HFFc6 (cell line): ENCODE data around the gene ATP2B2. TPM values are rescaled to one million over a fixed set of nuclear protein-coding genes. Genes with fewer than 3 reads are reported as not detected.

Experiments used
- DNase-seq: peaks from one replicate; pipeline ENCODE4 v3.0.0-alpha.2; 2018
- H3K27ac Mint-ChIP-seq: 2 replicates; pipeline ENCODE4 v1.8.0; 2020; ENCODE audit warnings: mild to moderate bottlenecking, mixed read lengths
- H3K27me3 Mint-ChIP-seq: 2 replicates; pipeline ENCODE4 v1.8.0; 2021; ENCODE audit warnings: mild to moderate bottlenecking, moderate library complexity, mixed read lengths; ENCODE audit not compliant: insufficient read depth
- H3K36me3 Mint-ChIP-seq: 2 replicates; pipeline ENCODE4 v1.8.0; 2021; ENCODE audit warnings: low read depth, mixed read lengths
- H3K4me1 Mint-ChIP-seq: 2 replicates; pipeline ENCODE4 v1.8.0; 2020; ENCODE audit warnings: low read depth, mixed read lengths
- H3K4me3 Mint-ChIP-seq: 2 replicates; pipeline ENCODE4 v1.8.0; 2020; ENCODE audit warnings: mild to moderate bottlenecking, moderate library complexity, mixed read lengths
- H3K9me3 Mint-ChIP-seq: 2 replicates; pipeline ENCODE4 v1.8.0; 2020; ENCODE audit warnings: mild to moderate bottlenecking, mixed read lengths
- CTCF ChIP-seq: fragments of 200-600 bp; sonication (generic); IDR thresholded peaks from 2 replicates; pipeline ENCODE4 v1.5.0; 2021; ENCODE audit warnings: antibody characterized with exemption, mild to moderate bottlenecking
- total RNA-seq, 6 experiments: library from RNA; stranded (reverse); fragmentation: NEBNext Ultra II Directional; extraction: Animal tissue kit (Norgen Biotek cat#: 25700); gene quantifications; 2 replicates in 1 of 6; 3 replicates in 5 of 6; pipeline ENCODE4 v1.2.3, GENCODE V29; 2021

Gene ATP2B2
- total RNA-seq, 6 experiments from 2014 or later, result not detected

GRCh38 chr3:10502185-10502880 lies 3.1 kb downstream of the ATP2B2 start:
- H3K4me1 Mint-ChIP-seq, result no peaks in the 10 kb centered on the region
- no peak for TF ChIP-seq CTCF
- H3K4me3 Mint-ChIP-seq, result no peak overlapping the region
- DNase-seq, result no peak
- no peaks in the 10 kb centered on the region for H3K36me3 Mint-ChIP-seq
- no peaks in the 10 kb centered on the region for H3K9me3 Mint-ChIP-seq
- no peak overlapping the region for H3K27ac Mint-ChIP-seq
- H3K27me3 Mint-ChIP-seq, result peaks cover 49% of the 10 kb centered on the region

DNA sequence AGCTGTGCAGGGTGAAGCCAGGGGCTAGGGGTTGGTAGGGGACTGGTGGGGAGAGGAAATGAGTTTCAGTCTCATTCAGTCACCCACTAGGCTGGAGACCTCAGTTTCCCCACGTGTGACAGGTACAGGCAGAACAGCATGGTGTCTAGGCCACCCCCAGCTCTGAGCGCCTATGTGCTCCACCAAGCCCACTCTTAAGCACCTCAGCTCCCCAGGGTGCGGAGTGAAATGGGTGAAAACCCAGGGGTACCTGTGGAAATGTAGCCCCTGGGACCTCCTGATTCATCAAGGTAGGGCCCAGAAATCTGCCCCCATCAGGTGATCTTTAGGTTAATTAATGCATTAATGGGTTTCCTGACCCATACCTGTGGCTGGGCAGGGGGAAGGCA lies 3.7 kb downstream of the ATP2B2 start:
- no peak for TF ChIP-seq CTCF
- Mint-ChIP-seq H3K4me1 (no peaks in the 10 kb centered on the region), H3K27me3 (peaks cover 49% of the 10 kb centered on the region), H3K36me3 (no peaks in the 10 kb centered on the region), H3K4me3 (no peak overlapping the region), H3K27ac (no peak overlapping the region), H3K9me3 (no peaks in the 10 kb centered on the region)
- DNase-seq, result no peak

GRCh38 chr3:10500717-10501663 lies 4.4 kb downstream of the ATP2B2 start:
- H3K36me3 Mint-ChIP-seq, result no peaks in the 10 kb centered on the region
- no peak for TF ChIP-seq CTCF
- H3K27ac Mint-ChIP-seq, result no peak overlapping the region
- H3K9me3 Mint-ChIP-seq, result no peaks in the 10 kb centered on the region
- H3K27me3 Mint-ChIP-seq, result peaks cover 52% of the 10 kb centered on the region
- no peak for DNase-seq
- no peaks in the 10 kb centered on the region for H3K4me1 Mint-ChIP-seq
- no peak overlapping the region for H3K4me3 Mint-ChIP-seq

GRCh38 chr3:10498271-10498670 lies 7.1 kb downstream of the ATP2B2 start:
- TF ChIP-seq CTCF, result no peak
- H3K4me3 Mint-ChIP-seq, result no peak overlapping the region

GRCh38 chr3:10497439-10497838 lies 7.9 kb downstream of the ATP2B2 start:
- Mint-ChIP-seq H3K27ac (no peak overlapping the region), H3K9me3 (no peaks in the 10 kb centered on the region), H3K36me3 (no peaks in the 10 kb centered on the region), H3K4me3 (no peak overlapping the region), H3K27me3 (peaks cover 38% of the 10 kb centered on the region), H3K4me1 (no peaks in the 10 kb centered on the region)
- DNase-seq, result no peak
- TF ChIP-seq CTCF, result no peak

More at GRCh38 chr3:10498271-10498670, 7.1 kb downstream of the ATP2B2 start:
- no peak overlapping the region for H3K27ac Mint-ChIP-seq
- no peaks in the 10 kb centered on the region for H3K4me1 Mint-ChIP-seq
- no peaks in the 10 kb centered on the region for H3K36me3 Mint-ChIP-seq
- no peak for DNase-seq
- H3K9me3 Mint-ChIP-seq, result no peaks in the 10 kb centered on the region
- peaks cover 41% of the 10 kb centered on the region for H3K27me3 Mint-ChIP-seq
